Measurements from ENCODE around the gene TMEM181. TPM values are rescaled to one million over a fixed set of nuclear protein-coding genes. Genes with fewer than 3 reads are reported as not detected.
A peak's percentile ranks its signal among the peaks of the same experiment; 100 is the strongest.

Gene TMEM181
- total and polyA plus RNA-seq, 2 of the 13 experiments (the other 11 are each of a cell fraction or from before 2014, with no cell fraction given): 59.1 to 108 TPM

DNA sequence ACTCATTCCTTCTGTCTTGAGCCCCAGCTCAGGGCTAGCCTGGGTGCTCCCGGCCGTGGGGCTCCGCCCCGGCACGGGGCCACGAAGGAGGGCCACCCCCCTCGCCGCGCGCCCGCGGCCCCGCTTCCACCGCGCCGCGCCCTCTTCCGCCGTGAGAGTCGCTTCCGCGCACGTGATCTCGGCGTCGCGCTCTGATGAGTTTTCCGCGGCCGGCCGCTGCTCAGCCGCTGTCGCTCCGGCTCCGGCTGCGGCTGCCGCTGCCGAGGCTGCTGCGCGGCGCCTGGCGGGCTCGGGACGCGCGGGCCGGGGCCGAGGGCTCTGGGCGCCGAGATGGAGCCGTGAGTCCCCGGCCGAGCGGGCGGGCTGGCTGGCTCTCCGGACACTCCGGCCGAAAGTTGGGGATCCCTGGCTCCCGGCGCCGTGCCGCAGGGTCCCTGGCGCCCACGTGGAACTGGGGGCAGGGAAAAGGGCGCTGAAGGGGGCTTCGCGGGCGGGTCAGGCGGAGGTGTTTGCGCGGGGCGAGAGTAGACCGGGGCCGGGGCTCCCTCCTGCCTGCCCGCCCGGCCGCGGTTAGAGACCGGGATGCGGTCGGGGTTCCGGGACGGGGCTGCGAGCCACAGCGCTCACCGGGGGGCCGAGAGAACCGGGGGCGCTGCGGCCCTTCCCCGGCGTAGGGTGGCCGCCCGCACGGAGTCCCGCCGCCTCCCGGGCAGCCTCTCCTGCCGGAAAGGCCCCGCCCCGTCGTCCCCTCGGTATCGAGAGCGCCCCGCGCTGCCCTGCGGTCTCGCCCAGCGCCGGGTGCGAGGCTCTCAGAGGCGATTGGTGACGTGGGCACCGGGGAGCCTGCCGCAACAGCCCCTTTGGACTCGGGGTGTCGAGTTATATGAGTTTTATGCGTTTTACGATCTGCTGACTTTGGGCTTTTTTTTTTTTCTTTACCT lies at the start of gene TMEM181 (continued):
- TF ChIP-seq ZNF747 (CRISPR knock-in tag; IDR thresholded peaks at IDR 0.05; ENCODE audit: borderline replicate concordance): peak; percentile 37; the same call in 1 of the 2 replicates
- TF ChIP-seq NCOA5 (CRISPR knock-in tag; IDR thresholded peaks at IDR 0.05): no peak
- TF ChIP-seq PHF20 (CRISPR knock-in tag; IDR thresholded peaks at IDR 0.05): peak; percentile 90
- no peak for TF ChIP-seq ZNF576 (CRISPR knock-in tag; IDR thresholded peaks at IDR 0.05)
- peak; percentile 84 for TF ChIP-seq ZNF331 (CRISPR knock-in tag; IDR thresholded peaks at IDR 0.05)
- TF ChIP-seq KIAA2018 (CRISPR knock-in tag; IDR thresholded peaks at IDR 0.05; ENCODE audit: borderline replicate concordance): no peak
- peak; percentile 3 for TF ChIP-seq HOXA5 (CRISPR knock-in tag; IDR thresholded peaks at IDR 0.05)
- peak; percentile 84; the same call in 1 of the 2 replicates for TF ChIP-seq ZNF891 (CRISPR knock-in tag; IDR thresholded peaks at IDR 0.05)
- peak; percentile 80; the same call in 1 of the 2 replicates for TF ChIP-seq ZNF766 (CRISPR knock-in tag; IDR thresholded peaks at IDR 0.05; ENCODE audit: borderline replicate concordance)
- TF ChIP-seq EED (CRISPR knock-in tag; IDR thresholded peaks at IDR 0.05): no peak; the same call in 1 of the 2 replicates
- TF ChIP-seq ZFP90 (CRISPR knock-in tag; IDR thresholded peaks at IDR 0.05; ENCODE audit: borderline replicate concordance): no peak
- TF ChIP-seq, protein P1, sequence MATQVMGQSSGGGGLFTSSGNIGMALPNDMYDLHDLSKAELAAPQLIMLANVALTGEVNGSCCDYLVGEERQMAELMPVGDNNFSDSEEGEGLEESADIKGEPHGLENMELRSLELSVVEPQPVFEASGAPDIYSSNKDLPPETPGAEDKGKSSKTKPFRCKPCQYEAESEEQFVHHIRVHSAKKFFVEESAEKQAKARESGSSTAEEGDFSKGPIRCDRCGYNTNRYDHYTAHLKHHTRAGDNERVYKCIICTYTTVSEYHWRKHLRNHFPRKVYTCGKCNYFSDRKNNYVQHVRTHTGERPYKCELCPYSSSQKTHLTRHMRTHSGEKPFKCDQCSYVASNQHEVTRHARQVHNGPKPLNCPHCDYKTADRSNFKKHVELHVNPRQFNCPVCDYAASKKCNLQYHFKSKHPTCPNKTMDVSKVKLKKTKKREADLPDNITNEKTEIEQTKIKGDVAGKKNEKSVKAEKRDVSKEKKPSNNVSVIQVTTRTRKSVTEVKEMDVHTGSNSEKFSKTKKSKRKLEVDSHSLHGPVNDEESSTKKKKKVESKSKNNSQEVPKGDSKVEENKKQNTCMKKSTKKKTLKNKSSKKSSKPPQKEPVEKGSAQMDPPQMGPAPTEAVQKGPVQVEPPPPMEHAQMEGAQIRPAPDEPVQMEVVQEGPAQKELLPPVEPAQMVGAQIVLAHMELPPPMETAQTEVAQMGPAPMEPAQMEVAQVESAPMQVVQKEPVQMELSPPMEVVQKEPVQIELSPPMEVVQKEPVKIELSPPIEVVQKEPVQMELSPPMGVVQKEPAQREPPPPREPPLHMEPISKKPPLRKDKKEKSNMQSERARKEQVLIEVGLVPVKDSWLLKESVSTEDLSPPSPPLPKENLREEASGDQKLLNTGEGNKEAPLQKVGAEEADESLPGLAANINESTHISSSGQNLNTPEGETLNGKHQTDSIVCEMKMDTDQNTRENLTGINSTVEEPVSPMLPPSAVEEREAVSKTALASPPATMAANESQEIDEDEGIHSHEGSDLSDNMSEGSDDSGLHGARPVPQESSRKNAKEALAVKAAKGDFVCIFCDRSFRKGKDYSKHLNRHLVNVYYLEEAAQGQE (IDR thresholded peaks at IDR 0.05; ENCODE audit: borderline replicate concordance in 1 of 2, low read depth in 1 of 2, low read length in 2 of 2): peak in 1 of 2 experiments; percentile 59; a peak in 1 of 4 replicates
- TF ChIP-seq CERS6 (CRISPR knock-in tag; IDR thresholded peaks at IDR 0.05): no peak
- TF ChIP-seq POGZ (CRISPR knock-in tag; IDR thresholded peaks at IDR 0.05): peak; percentile 46
- TF ChIP-seq PAWR (CRISPR knock-in tag; IDR thresholded peaks at IDR 0.05; ENCODE audit: borderline replicate concordance): no peak

All from HepG2 (cell line).